Sigmoid colon (tissue), 7 donors: ENCODE results near the gene GALM. TPM values are rescaled to one million over a fixed set of nuclear protein-coding genes. Genes with fewer than 3 reads are reported as not detected.
"Not testable (repeated sequence)": the region's sequence is repeated elsewhere in the genome, so short reads cannot be mapped to it uniquely, and the experiment has no call there.

ENCODE experiments used
- DNase-seq: peaks from one replicate; pipeline ENCODE4 v3.0.0-alpha.2; 2019
- H3K27ac ChIP-seq, 4 donors: fragments of 200-600 bp; sonication (generic); one replicate each; pipeline ENCODE4 v1.5.1; 2016 to 2019; ENCODE audit warnings: mild to moderate bottlenecking in 1 of 4
- H3K27me3 ChIP-seq, 3 donors: fragments of 200-600 bp; sonication (generic); one replicate each; pipeline ENCODE4 v1.5.1; 2019; ENCODE audit warnings: mild to moderate bottlenecking in 1 of 3
- H3K36me3 ChIP-seq, 4 donors: fragments of 200-600 bp; sonication (generic); one replicate each; pipeline ENCODE4 v1.5.1; 2016 to 2019
- H3K4me1 ChIP-seq, 4 donors: fragments of 200-600 bp; sonication (generic); one replicate each; pipeline ENCODE4 v1.5.1; 2017 to 2019
- H3K4me3 ChIP-seq, 4 donors: fragments of 200-600 bp; sonication (generic); one replicate each; pipeline ENCODE4 v1.5.1; 2017 to 2019; ENCODE audit warnings: mild to moderate bottlenecking in 2 of 4, moderate library complexity in 1 of 4
- H3K9me3 ChIP-seq, 4 donors: fragments of 200-600 bp in 3 of 4; sonication (generic) in 3 of 4; one replicate each; pipeline versions ENCODE4 v1.5.1 to v1.6.1; 2013 to 2019
- CTCF ChIP-seq, 4 experiments: fragments of 450-650 bp in 3 of 4; fragments of 200-600 bp in 1 of 4; IDR thresholded peaks; one replicate each; pipeline ENCODE4 v1.5.1; 2016 to 2019; ENCODE audit warnings: antibody characterized with exemption in 4 of 4, mild to moderate bottlenecking in 3 of 4, moderate library complexity in 2 of 4
- EP300 ChIP-seq, 4 donors: sonication (generic); formaldehyde crosslinking; IDR thresholded peaks; one replicate each; pipeline ENCODE4 v1.6.1; 2017; ENCODE audit warnings: antibody characterized with exemption in 4 of 4
- POLR2A ChIP-seq, 2 donors: fragments of 450-650 bp; IDR thresholded peaks; one replicate each; pipeline ENCODE4 v1.6.1; 2016; ENCODE audit warnings: antibody characterized with exemption in 2 of 2, mild to moderate bottlenecking in 2 of 2, moderate library complexity in 2 of 2
- POLR2AphosphoS5 ChIP-seq, 4 donors: sonication (generic); formaldehyde crosslinking; IDR thresholded peaks; one replicate each; pipeline ENCODE4 v1.6.1; 2017; ENCODE audit warnings: antibody characterized with exemption in 4 of 4
- WGBS, 2 donors: extraction: QIAGEN DNeasy Blood & Tissue Kit; methylation state at CpG; one replicate each; pipeline ENCODE4 v1.1.7; 2013; 5-methylcytosine and 5-hydroxymethylcytosine counted together
- intact Hi-C: fragments of 100-400 bp; cut with DNase I; formaldehyde crosslinking; loops from one replicate; pipeline ENCODE4 v1.15.1; 2023
- polyA plus RNA-seq, 3 donors: library from polyadenylated mRNA; stranded (reverse); fragments of 200-250 nt; gene quantifications; one replicate each; pipeline ENCODE4 v1.2.3, GENCODE V29; 2013
- total RNA-seq, 4 donors: library from RNA; depleted of rRNA; stranded (reverse); fragments of >200 nt; gene quantifications; one replicate each; pipeline ENCODE4 v1.1.0, GENCODE V29; 2016
- donor health status: healthy with polysubstance abuse.
- donor health status: Bipolar disorder and iron deficiency.
- donor health status: healthy.

The GALM gene
- total and polyA plus RNA-seq, 7 donors, result 9.5 to 45.1 (median 35.2) TPM

- Histone ChIP-seq H3K36me3 (peaks cover 6 to 35% (median 10%) of the 10 kb centered on the region in 4 donors), H3K27ac (peak overlapping the region in 3 of 4 donors; percentile 2 to 85 (median 81))
Observed at GRCh38 chr2:38733300-38733971, 67.5 kb downstream of the GALM start.

GRCh38 chr2:38734299-38735058, 68.6 kb downstream of the GALM start:
- intact Hi-C loops, result loop anchor here (5.0 kb wide), 1 partner anchor 132 kb away; the partner anchor contains the start of gene HNRNPLL
- peaks cover 6 to 31% (median 12%) of the 10 kb centered on the region in 4 donors for H3K36me3 ChIP-seq
- TF ChIP-seq POLR2AphosphoS5 (IDR thresholded peaks at IDR 0.05) (no peak), POLR2A (IDR thresholded peaks at IDR 0.05) (no peak), CTCF (IDR thresholded peaks at IDR 0.05) (no peak), EP300 (IDR thresholded peaks at IDR 0.05) (no peak)
- WGBS, 2 donors, result 57 to 79% methylated on average over 9 of the region's 9 CpGs
- no peaks in the 10 kb centered on the region for H3K27me3 ChIP-seq
- DNase-seq, result no peak
- peak overlapping the region in 3 of 4 donors; percentile 81 to 85 (median 81) for H3K27ac ChIP-seq
- H3K4me3 ChIP-seq, result no peak overlapping the region
- H3K4me1 ChIP-seq, result peaks cover 0 to 40% (median 22%) of the 10 kb centered on the region in 4 donors
- H3K9me3 ChIP-seq, result no peaks in the 10 kb centered on the region

More at GRCh38 chr2:38733300-38733971, 67.5 kb downstream of the GALM start:
- no peak for DNase-seq
- Histone ChIP-seq H3K27me3 (no peaks in the 10 kb centered on the region), H3K4me3 (no peak overlapping the region), H3K9me3 (no peaks in the 10 kb centered on the region), H3K4me1 (peaks cover 0 to 40% (median 22%) of the 10 kb centered on the region in 4 donors)
- intact Hi-C loops, result no loop called here
- WGBS, 2 donors, result 68 to 83% methylated on average over 6 of the region's 6 CpGs
- no peak for TF ChIP-seq POLR2AphosphoS5 (IDR thresholded peaks at IDR 0.05)
- TF ChIP-seq POLR2A (IDR thresholded peaks at IDR 0.05), result no peak
- TF ChIP-seq EP300 (IDR thresholded peaks at IDR 0.05), result no peak
- no peak for TF ChIP-seq CTCF (IDR thresholded peaks at IDR 0.05)

GRCh38 chr2:38735999-38736320, 70.0 kb downstream of the GALM start:
- no peak overlapping the region for H3K4me3 ChIP-seq
- peak overlapping the region; percentile 74 to 85 (median 81) for H3K27ac ChIP-seq
- peaks cover 0 to 46% (median 25%) of the 10 kb centered on the region in 4 donors for H3K4me1 ChIP-seq
- DNase-seq, result no peak
- WGBS, 2 donors, result 39 to 85% methylated on average over 4 of the region's 4 CpGs
- H3K27me3 ChIP-seq, result no peaks in the 10 kb centered on the region
- TF ChIP-seq CTCF (IDR thresholded peaks at IDR 0.05) (no peak), POLR2AphosphoS5 (IDR thresholded peaks at IDR 0.05) (peak in 1 of 4 donors; percentile 3)
- no peaks in the 10 kb centered on the region for H3K9me3 ChIP-seq
- H3K36me3 ChIP-seq, result peaks cover 6 to 25% (median 13%) of the 10 kb centered on the region in 4 donors
- intact Hi-C loops, result loop anchor here (5.0 kb wide), 1 partner anchor 134 kb away; the partner anchor contains the start of gene HNRNPLL

- not testable (repeated sequence) for H3K27me3 ChIP-seq, H3K4me3 ChIP-seq, H3K9me3 ChIP-seq
- peak; percentile 93 for DNase-seq
- Histone ChIP-seq H3K36me3 (peaks cover 6 to 15% (median 7%) of the 10 kb centered on the region in 4 donors), H3K4me1 (peaks cover 0 to 56% (median 29%) of the 10 kb centered on the region in 4 donors), H3K27ac (peak overlapping the region; percentile 74 to 85 (median 81))
- 84 to 87% methylated on average over 11 of the region's 11 CpGs for WGBS, 2 donors
- intact Hi-C loops, result loop anchor here (5.0 kb wide), 1 partner anchor 135 kb away; the partner anchor contains the start of gene HNRNPLL
- TF ChIP-seq EP300 (IDR thresholded peaks at IDR 0.05) (peak; percentile 75 to 98 (median 93)), POLR2AphosphoS5 (IDR thresholded peaks at IDR 0.05) (peak; percentile 69 to 88 (median 80))
Observed at GRCh38 chr2:38737000-38737698, 71.2 kb downstream of the GALM start.
